COR-L47 (cell line): ENCODE data around the gene BLVRB.
"Not testable (repeated sequence)": the region's sequence is repeated elsewhere in the genome, so short reads cannot be mapped to it uniquely, and the experiment has no call there.

Source experiments
- DNase-seq: peaks from one replicate; lab custom pipeline; 2025; lab: John Stamatoyannopoulos, UW

BLVRB gene

DNA sequence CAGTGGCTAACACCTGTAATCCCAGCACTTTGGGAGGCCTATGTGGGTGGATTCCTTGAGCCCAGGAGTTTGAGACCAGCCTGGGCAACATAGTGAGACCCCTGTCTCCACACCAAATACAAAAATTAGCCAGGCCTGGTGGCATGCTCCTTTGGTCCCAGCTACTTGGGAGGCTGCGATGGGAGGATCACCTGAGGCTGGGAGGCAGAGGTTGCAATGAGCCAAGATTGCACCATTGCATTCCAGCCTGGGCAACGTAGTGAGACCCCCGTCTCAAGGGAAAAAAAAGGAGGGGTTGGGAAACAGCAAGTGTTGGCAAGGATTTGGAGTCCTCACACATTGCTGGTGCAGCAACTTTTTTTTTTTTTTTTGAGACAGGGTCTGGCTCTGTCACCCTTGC lies 20.5 kb upstream of the BLVRB start:
- DNase-seq: no peak

DNA sequence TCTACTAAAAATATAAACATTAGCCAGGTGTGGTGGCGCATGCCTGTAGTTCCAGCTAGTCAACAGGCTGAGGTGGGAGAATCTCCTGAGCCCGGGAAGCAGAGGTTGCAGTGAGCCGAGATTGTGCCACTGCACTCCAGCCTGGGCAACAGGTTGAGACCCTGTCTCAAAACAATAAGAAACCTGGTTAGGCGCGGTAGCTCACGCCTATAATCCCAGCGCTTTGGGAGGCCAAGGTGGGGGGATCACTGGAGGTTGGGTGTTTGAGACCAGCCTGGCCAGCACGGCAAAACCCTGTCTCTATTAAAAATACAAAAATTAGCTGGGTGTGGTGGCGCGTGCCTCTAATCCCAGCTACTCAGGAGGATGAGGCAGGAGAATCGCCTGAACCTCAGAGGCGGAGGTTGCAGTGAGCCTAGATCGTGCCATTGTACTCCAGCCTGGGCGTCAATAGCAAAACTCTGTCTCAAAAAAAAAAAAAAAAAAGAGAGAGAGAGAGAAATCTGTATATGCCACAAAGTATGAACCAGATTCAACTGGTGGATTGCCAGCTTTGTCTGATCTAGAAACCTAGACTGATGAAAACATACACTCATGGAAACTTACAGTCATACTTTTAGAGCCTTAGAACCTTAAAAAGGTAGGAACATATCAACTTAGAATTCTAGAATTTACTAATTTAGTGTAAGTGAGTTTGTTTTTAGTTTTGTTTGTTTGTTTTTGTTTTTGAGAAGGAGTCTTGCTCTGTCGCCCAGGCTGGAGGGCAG lies 10.5 kb upstream of the BLVRB start:
- not testable (repeated sequence) for DNase-seq

DNA sequence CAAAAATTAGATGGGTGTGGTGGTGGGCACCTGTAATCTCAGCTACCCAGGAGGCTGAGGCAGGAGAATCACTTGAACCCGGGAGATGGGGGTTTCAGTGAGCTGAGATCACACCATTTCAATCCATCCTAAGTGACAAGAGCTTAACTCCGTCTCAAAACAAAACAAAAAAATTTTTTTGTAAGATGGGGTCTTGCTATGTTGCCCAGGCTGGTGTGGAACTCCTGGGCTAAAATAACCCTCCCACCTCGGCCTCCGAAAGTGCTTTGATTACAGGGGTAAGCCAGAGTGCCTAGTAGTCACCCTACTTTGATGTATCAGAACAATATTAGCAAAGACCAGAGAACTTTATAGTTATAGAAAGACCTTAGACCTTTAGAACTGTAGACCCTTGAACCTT lies 9.2 kb upstream of the BLVRB start:
- DNase-seq: no peak

DNA sequence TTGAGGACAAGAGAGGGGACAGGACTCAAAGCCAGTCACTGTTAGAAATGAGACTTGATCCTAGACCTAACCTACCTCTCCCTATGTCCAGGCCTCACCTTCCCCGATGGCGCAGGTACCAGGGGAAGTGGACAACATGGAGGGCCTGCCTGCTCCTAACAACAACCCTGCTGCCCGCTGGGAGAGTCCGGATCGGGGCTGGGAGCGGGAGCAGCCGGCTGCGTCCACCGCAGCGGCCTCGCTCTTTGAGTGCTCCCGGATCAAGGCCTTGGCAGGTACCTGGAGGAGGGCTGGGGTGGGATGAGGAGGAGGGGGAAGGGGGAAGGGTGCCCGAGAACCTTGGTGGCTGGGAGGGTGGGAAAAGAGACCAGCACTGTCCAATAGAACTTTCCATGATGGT lies 7.0 kb upstream of the BLVRB start:
- DNase-seq: no peak

DNA sequence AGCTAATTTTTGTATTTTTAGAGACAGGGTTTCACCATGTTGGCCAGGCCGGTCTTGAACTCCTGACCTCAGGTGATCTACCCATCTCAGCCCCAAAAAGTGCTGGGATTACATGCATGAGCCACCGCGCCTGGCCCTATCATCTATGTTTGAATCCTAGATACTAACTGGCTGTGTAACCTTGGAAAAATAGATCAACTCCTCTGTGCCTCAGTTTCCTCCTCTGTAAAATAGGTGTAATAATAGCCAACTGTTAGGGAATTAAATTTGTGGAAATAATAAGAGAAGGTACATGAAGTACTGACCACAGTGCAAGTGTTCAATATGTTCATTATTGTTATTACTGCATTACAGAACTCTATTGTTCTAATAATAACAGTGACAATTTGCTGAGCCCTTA lies 5.6 kb upstream of the BLVRB start:
- no peak for DNase-seq

DNA sequence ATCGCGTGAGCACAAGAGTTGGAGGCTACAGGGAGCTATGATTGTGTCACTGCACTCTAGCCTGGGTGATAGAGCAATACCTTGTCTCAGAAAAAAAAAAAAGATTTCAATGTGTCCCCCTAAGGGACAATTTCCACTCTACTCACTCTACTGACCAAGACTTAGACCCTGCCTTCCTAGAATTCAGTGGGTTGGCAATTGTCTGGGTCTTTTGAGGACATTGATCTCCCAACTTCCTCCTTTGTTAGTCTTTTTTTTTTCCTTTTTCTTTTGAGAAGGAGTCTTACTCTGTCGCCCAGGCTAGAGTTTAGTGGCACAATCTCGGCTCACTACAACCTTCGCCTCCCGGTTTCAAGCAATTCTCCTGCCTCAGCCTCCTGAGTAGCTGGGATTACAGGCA lies 3.5 kb upstream of the BLVRB start:
- DNase-seq: no peak

DNA sequence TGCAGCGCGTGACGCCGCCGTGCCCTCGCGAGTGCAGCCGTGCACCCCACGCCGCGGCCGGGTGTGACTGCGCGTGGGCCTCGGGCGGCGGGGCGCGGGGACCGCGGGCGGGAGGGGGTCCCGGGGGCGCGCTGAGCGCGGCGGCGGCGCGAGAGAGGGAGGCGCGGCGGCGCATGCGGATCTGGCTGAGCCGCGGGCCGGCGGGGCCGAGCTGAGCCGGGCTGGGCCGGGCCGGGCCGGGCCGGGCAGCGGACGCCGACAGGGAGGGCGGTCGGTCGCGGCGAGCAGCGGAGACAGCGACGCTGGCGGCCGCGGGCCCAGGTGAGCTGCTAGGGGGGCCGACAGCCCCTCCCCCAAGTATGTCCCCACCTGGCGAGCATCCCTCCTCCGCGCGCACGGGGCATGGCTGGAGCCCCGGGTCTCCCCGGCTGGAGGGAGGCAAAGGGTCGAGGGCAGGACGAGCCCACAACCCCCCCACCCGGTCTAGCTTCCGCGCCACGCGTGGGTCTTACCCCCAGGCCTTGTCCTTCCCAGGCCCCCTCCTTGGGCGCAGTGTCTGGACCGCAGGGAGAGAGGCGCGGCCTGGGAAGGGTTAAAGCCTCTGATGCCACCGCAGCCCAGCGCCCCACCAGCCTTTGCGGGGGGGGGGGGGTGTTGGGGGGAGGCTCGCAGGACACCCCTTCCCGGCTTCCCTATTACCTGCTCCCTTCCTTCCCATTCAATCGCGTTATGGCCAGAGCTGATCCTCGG lies 1.6 kb upstream of the BLVRB start, which contains the start of gene SPTBN4:
SPTBN4 (plus strand) TSS at position 17 of the 750 bp plus-strand sequence. CDS start 5,621 bp downstream, outside the sequence.
- DNase-seq: no peak

DNA sequence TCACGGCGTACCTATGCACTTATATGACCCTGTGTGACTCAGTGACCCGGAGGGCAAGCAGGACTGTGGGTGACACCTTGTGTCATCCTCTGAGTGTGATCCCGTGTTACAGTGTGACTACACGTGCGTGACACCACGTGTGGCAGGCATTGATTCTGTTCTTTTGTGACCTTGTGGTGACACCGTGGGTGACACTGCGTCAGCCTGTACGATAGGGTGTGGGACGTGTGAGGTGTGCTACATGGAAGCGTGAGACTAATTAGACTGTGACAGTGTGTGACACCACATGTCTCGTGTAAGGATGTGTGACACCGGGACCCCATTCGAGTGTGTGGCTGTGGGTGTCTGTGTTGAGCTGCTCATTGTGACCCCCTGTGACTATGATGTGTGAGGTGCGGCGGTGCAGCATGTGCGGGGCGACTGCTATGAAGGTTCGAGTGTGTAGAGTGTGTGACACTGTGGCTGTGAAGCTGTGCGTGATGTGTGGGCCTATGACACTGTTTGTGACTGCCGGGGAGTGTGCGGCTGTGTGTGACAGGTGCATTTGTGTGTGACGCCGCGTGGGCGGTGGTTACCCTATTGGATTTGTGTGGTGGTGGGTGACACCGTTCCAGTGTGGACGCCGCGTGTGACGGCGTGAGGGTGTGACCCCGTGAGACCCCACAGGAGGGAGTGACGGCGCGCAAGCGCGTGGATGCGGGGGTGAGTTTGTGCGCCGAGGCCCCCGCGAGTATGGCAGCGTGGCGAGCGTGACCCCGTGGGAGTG lies 857 bp upstream of the BLVRB start:
- DNase-seq: no peak

DNA sequence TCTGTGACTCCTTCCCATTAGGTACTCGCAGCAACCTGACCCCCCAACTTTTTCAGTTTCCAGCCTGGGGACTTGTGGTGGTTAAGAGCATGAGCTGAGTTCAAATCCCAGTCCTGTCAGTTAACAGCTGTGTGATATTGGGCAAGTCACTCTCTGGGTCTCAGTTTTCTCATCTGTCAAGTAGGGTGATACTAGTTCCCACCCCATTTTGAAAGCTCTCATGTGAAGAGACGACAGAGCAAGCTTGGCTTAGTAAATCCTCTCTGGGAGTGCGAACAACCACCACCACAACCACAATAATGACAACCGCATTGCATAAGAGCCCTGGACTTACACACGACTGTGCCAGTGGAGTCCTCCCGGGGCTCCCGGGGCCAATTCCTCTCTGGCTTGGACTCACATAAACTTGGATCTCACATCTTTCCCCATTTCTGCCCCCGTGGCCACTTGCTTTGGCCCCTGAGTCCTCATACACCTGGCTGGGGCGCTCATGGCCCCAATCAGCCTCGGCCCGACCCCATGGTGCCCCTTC lies 454 bp downstream of the BLVRB start:
- DNase-seq: no peak

DNA sequence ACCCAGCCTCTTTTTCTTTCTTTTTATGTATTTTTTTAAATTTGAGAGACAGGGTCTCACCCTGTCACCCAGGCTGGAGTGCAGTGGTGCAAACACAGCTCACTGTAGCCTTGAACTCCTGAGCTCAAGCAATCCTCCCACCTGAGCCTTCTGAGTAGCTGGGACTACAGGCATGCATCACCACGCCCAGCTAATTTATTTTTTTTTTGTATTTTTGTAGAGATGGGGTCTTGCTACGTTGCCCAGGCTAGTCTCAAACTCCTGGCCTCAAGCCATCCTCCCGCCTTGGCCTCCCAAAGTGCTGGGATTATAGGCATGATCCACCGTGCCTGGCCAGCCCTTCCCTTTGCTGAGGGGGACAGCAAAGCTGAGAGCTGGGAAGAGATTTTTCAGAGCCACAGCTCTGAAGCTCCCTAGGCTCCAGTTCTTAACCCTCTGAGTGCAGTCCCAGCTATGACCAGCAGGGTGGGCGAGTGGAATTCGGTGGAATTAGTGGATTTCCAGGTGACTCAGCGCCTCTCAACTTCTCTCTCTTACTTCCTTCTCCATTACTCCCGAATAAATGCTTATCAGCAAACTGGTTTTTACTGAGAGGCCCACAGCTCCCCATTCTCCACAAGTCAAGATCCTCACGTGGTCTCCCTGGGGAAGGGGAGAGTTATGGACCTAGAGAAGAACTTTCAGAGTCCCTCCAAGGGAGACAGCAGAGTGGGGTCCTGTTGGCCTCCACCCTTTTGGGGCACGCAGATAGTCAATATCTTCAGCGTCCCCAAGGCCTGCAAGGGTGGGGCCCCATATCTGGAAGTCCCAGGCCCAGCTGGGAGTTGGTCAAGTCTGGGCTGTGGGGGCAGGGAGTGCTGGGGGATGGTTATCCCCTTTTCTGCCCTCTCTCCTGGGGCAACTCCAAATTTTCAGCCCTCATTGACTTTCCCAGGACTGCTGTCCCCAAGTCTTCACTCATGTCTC lies 1.2 kb downstream of the BLVRB start:
- DNase-seq: peak; percentile 54

DNA sequence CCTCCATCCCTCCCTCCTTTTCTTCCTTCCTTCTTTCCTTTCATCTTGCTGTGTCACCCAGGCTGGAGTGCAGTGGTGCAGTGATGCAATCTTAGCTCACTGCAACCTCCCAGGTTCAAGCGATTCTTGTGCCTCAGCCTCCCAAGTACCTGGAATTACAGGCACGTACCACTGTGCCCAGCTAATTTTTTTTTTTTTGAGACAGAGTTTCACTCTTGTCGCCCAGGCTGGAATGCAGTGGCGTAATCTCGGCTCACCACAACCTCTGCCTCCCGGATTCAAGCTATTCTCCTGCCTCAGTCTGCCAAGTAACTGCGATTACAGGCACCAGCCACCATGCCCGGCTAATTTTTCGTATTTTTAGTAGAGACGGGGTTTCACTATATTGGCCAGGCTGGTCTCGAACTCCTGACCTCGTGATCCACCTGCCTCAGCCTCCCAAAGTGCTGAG lies 1.9 kb downstream of the BLVRB start:
- not testable (repeated sequence) for DNase-seq

DNA sequence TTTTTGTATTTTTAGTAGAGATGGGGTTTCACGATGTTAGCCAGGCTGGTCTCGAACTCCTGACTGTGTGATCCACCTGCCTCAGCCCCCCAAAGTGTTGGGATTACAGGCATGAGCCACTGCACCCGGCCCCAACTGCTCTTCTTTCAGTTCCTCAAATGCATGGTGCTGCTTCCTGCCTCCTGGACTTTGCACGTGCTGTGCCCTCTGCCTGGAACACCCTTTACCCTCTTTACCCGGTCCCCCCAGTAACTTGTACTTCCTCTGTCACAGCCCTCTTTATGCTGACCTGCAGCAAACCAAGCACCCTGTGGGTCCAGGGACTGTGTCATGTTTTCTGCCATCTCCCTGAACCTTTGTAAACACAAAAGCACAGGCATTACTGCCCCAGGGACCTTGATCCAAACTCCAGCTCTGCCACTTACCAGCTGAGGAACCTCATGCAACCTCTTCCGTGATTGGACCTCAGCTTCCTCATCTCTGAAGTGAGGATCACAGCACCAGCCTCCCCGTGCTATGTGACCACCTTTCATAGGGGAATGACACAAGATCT lies 3.8 kb downstream of the BLVRB start:
- no peak for DNase-seq

DNA sequence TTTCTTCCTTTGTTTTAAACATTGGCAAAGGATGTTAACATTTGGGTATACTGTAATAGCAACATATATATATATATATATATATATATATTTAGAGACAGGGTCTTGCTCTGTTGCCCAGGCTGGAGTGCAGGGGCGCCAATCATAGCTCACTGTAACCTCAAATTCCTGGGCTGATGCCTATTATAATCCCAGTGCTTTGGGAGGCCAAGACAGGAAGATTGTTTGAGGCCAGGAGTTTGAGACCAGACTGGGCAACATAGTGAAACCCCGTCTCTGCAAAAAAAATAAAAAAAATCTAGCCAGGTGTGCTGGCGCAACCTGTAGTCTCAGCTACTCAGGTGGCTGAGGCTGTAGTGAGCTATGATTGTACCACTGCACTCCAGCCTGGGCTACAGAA lies 5.4 kb downstream of the BLVRB start:
- DNase-seq: no peak

DNA sequence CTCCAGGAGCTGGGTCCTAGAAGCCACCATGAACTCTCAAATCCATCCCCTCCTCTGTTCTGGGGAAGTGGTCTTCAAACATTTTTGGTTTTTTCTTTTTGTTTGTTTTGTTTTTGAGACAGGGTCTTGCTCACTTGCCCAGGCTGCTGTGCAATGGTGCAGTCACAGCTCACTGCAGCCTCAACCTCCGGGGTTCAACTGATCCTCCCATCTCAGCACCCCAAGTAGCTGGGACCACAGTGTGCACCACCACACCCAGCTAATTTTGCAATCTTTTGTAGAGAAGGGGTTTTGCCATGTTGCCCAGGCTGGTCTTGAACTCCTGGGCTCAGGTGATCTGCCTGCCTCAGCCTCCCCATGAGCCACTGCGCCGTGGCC lies 7.0 kb downstream of the BLVRB start:
- DNase-seq: no peak

DNA sequence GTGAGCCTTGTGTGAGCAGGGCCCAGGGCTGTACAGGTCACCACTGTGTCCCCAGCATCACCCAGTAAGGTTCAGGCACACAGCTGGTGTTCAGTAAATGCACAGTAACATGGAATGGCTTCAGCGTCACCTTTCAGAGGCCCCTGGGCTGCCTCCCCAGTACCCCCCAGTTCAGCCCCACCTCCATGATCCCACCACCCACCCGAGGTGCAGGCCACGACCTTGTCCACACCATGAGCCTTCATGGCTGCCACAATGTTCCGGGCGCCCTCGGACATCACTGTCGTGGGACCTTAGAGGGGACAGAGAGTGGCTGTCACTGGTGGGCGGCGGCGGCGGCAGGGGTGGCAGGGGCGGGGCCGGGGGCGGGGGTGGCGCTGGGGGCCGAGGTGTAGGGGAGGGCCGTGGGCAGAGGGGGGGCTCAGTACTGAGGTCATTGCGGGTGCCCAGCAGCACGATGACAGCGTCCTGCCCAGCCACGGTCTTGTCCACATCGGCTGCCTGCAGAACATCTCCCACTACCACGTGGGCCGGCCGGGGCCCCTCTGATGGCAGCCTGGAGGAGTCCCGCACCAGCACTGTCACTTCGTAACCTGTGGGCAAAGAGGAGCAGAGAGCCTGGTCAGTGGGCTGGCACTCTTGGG lies 7.5 kb downstream of the BLVRB start:
- no peak for DNase-seq

DNA sequence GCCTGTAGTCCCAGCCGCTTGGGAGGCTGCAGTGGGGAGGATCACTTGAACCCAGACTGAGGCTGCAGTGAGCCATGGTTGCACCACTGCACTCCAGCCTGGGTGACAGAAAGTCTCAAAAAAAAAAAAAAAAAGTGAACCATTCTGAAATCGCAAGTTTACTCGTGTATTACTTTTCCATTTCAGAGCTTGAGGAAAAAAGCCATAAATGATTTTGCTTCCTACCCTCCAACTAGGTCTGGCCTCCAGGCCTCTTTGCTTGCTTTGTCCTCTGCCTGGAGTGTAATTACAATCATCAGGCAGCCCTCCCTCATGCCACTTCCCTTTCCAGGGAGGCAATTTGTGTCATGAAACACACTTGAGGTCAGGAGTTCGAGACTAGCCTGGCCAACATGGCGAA lies 8.5 kb downstream of the BLVRB start:
- DNase-seq: no peak

DNA sequence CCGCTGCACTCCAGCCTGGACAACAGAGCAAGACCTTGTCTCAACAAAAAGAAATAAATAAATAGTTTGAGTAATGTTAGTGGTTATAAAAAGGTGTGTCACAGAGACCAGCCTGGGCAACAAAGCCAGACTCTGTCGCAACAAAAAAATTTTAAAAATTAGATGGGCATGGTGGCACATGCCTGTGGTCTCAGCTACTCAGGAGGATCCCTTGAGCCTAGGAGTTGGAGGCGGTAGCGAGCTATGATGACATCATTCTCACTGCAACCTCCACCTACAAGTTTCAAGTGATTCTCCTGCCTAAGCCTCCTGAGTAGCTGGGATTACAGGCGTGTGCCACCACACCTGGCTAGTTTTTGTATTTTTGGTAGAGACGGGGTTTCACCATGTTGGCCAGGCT lies 11.6 kb downstream of the BLVRB start:
- DNase-seq: not testable (repeated sequence)

DNA sequence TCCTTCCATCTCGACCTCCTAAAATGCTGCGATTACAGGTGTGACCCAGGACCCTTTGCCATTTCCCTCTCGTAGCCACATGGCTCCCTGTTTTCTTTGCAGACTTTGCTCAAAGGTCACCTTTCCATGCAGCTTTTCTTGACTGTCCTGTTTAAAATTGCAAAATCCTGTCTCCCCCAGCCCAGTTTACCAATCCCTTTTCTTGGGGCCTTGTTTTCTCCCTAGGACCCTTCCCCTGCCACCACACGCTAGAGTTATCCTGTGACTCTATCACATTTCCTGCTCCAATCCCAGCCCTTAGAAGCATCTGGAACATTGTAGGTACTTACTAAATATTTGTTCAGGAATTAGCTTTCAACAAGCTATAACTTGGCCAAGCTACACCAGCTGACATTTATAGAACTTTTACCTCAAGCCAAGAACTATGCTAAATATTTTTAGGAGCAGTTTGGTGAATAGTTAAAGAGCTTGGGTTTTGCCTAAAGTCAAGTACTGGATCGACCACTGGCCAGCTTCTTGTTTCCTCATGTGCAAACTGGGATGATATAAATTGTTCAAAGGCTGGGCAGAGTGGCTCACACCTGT lies 12.3 kb downstream of the BLVRB start:
- DNase-seq: no peak

DNA sequence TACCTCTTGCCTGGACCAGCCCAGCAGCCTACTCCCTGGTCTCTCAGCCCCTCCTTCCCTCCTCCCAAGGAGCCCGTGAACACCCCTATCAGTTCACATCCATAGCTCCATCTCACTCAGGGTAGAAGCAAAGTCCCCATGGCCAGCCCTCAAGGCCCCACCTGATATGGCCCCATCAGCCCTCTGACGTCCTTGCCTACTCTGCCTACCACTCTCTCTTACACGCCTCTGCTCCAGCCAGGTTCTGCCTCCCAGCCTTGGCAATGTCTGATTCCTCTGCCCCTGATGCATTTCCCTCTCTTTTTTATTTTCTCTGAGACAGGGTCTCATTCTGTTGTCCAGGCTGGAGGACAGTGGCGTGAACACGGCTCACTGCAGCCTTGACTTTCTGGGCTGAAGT lies 13.5 kb downstream of the BLVRB start:
- DNase-seq: no peak

DNA sequence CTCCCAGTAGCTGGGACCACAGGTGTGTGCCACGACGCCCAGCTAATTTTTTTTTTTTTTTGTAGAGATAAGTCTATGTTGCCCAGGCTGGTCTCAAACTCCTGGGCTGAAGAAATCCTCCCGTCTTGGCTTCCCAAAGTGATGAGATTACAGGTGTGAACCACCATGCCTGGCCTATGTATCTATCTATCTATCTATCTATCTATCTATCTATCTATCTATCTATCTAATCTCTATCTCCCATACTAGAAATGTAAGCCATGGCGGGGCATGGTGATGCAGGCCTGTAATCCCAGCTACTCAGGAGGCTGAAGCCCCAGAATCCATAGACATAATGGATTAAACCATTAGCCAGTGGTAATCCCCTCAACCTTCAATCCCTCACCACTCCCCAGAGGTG lies 14.9 kb downstream of the BLVRB start:
- DNase-seq: no peak
